Stimulated activated CD8-positive, alpha-beta memory T cell treated with anti-CD3 and anti-CD28 coated beads, Interleukin-7, amount 100 ng/mL, for 4 hours (primary cell): ENCODE results near the gene CDH4.

Experiments
- DNase-seq, 2 donors: peaks; one replicate each; pipeline ENCODE4 v3.0.0-alpha.2; 2020; ENCODE audit warnings: low read depth in 2 of 2

CDH4 gene

DNA sequence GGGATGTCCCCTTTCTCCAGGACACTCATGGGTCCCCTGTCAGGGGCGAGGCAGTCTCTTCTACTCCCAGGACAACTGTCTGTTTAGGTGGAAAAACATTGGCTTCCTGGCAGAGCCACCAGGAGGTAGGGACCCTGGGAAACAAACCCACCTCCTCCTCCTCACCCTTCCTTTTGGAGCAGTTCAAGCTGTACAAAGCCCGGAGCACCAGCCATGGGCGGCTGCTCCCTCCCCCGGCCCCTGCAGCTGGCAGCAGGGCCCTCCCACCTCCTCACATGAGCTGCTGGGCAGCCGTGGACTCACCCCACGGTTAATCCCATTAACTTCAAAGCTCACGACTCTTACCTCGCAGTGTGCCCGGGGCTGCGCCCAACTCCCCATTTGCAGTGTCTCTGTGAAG lies 48.6 kb downstream of the CDH4 start:
- DNase-seq = no peak

DNA sequence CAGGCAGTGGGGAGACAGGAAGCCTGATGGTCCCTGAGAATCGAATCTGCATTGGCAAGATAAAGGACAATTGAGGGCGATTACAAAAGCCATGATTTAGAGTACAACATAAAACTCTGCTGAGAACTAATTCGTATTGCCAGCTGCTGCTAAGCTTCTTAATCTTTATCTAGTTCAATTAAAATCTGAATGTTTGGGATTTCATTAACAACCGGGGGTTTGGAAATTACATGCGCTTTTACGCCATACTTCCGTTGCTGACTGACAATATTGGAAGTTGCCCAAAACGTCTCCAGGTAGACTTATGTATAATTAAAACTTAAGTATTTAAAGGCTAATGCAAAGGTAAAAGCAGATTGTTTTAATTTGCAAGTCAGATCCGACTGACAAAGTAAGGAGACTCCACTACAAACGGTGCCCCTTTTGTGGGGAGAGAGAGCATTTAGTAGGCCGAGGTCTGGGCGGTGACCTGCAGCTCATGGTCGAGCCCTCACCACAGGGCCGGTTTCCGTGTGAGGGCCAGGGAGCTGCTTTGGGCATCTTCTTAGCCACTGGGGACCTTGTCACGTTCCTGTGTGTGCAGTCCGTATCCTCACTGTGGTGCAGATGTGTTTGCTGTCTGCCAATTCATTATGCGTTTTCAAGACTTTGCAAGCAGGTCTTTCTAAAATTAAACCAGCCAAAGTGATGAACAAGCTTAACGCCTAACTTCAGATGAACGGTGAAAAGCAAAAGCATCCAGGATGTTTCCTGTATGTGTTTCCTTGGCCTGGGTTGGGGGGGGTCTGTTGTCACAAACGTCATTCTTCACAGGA lies 49.9 kb downstream of the CDH4 start:
- DNase-seq = no peak

DNA sequence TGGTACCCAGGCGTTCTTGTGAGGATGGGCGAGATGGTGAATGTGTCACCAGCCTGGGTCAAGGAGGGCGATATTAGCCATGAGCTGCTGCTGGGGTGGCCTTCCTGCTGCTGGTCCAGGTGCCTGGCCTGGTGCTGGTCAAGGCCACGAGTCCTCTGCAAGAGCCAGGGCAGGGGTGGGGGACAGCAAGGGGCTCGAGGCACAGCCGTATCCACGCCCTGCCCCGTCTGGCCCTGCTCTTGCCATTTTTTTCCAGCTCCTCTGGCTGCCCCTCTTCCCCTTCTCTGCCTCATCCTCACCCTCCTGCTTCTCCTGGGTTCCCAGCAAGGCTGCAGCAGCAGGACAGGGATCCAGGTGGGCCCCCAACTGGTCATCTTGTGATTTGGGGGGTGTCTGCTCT lies 51.2 kb downstream of the CDH4 start:
- DNase-seq = no peak

DNA sequence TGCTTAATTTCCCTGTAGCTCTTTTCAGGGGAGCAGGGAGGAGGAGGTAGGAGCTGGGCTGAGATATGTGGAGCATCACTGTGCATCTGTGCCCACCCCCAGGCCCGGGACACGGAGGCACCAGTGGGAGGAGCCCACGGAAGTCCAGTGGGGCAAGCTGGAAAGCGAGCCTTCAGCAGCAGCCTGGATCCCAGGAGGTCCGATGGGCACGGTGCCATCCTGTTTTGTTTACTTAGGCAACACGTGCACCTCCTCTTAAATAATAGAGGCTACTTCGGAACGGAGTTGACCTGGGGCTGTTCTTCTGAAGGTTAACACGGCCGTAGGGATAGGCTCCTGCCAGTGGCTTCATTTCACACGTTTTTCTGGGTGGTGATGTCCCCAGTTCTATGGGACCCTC lies 51.6 kb downstream of the CDH4 start:
- no peak for DNase-seq

DNA sequence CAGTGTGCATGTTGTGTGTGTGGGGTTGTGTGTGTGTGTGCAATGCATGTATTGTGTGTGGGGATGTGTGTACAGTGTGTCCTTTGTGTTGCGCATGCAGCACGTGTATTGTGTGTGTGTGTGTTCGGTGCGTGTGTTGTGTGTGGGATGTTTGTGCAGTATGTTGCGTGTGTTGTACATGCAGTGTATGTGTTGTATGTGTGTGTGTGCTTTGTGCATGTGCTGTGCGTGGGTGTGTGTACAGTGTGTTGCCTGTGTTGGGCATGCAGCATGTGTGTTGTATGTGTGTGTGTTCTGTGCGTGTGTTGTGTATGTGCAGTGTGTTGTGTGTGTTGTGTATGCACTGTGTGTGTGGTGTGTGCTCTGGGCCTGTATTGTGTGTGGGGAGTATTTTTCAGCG lies 52.7 kb downstream of the CDH4 start:
- DNase-seq = no peak

DNA sequence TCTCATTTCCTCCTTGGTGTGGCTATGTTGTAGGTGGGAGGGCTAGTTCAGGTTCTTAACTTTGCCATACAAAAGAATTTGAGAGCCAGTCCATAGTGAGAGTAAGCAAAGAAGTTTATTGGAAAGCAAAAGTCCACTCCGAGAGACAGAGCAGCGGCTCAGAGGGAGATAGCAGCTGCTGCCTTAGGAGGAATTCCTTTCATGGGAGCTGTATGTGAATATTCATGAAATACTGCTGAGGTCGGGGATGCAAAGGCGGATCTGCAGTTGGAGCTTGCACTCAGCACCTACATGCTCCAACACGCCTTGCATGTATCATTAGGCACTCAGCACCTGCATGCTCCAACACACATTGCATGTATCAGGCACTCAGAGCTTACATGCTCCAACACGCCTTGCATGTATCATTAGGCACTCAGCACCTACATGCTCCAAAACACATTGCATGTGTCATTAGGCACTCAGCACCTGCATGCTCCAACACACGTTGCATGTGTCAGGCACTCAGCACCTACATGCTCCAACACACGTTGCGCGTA lies 54.9 kb downstream of the CDH4 start:
- DNase-seq = no peak

DNA sequence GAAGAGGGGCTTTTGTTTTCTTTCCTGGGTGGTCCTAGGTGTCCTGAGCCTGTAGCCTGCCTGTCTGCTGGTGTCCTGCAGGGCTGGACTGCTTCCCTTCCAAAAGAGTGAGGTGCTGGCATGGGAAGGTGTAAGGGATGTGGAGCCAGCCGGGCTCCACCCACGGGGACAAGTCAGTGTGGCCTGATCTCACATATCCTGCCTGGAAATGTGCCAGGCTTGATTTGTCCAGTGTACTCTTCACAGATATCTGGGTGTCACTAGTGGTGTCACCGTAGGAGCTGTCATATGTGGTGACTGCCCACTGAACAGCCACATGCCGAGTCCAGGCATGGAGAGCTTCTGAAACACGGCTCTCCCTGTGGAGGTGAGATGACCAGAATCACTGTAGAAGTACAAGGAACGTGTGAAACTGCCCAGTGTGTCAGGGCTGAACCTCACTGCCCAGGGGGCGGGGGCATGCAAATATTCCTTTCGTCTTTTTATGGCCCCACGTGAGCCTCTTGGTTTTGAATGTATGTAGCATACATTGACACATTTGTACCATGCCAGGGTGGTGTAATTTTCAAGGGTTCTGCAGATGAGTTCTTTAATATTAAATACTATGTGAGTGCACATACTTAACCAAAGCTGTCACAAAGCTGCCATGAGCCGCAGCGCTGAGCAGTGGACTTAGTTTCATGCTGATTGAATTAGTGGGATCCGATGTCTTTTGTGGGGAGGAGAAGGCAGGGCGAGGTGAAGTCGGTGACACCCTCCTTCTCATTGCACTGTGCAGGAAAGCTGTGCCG lies 55.8 kb downstream of the CDH4 start:
- no peak for DNase-seq

DNA sequence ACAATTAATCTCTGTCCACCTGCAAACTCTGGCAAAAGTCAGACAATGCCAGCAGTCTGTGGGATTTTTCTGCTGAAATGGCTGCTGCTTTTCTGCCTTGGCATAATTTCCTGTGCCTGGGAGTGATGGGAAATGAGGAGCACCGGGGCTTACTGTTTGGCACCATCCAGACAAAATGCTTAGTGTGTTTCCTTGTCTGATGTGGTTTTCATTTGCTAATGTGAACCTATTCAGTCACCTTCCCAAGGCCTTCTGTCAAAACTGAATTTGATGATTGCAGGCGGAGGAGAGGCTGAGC lies 56.4 kb downstream of the CDH4 start:
- DNase-seq = no peak

DNA sequence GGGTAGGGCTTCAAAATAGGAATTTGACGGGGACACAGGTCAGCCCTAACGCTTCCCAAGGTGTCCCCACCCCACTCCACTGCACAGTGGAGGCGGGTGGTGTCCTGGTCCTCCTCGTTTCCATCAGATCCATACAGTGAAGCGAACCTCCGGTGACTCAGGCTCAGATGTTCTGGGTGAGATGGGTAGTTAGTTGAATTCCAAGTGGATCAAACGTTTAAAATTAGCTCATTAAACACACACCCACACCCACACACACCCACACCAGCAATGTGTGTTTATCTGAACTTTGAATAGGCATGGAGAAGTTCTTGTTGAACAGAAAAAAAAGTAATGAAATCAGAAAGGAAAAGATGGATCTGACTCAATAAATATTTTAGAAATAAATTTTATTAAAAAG lies 58.9 kb downstream of the CDH4 start:
- no peak for DNase-seq

DNA sequence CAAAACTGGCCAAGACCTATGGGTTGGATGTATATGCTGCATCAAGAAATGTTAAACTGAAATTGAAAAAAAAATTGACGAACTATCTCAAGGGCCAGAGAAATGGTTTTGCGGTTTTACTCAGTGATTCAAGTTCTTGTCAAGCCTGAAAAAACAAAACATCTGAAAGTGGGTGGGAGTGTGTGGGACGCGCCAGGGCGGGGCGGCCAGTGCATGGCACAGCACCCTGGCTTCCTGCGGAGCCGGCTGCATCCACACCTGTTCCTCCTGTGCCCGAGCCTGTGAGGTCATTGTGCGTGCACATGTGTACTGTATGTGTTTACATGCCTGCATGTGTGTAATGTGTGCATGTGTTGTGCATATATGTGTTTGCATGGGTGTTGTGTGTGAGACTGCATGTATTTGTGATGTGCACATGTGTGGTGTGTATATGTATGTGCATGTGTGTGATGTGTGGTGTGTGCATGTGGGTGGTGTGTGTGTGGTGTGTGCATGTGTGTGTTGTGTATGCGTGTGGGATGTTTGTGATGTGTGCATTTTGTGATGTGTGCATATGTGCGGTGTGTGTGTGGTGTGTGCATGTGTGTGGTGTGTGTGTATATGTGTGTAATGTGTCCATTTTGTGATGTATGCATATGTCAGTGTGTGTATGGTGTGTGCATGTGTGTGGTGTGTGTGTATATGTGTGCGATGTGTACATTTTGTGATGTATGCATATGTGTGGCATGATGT lies 59.8 kb downstream of the CDH4 start:
- no peak for DNase-seq

DNA sequence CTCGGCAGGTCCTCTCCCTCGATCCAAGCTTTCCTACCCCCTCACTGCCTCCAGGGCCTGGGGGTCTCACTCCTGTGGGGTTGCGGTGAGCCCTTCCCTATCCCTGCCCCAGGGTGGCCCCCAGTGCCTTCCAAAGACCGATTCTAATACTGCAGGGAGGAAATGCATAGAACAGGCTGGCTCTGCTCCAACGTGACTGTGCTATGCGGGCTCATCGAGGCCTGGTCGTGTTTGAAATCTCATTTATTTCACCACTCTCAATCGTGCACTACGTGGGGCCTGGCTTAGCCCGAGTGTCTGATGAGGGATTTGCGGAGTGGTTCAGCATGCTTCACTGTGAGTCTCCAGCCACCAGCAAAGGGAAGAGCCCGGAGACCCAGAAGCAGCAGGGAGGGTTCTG lies 60.9 kb downstream of the CDH4 start:
- no peak for DNase-seq

DNA sequence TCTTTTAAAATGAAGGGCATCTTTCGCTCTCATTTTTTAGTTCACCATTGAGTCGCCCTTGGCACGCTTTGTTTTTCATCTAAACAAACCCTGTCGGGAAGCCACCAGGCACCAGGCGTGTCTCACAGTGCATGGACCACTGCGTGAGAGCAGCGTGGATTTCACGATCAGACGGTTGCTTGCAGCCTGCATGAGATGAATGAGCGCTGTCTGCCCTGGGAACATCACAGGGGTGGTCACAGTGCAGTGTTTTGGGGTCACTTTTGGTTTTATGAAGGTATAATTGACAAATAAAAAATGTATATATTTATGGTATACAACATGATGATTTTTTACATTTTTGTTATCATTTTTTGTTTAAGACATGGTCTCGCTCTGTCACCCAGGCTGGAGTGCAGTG lies 61.3 kb downstream of the CDH4 start:
- DNase-seq = no peak

DNA sequence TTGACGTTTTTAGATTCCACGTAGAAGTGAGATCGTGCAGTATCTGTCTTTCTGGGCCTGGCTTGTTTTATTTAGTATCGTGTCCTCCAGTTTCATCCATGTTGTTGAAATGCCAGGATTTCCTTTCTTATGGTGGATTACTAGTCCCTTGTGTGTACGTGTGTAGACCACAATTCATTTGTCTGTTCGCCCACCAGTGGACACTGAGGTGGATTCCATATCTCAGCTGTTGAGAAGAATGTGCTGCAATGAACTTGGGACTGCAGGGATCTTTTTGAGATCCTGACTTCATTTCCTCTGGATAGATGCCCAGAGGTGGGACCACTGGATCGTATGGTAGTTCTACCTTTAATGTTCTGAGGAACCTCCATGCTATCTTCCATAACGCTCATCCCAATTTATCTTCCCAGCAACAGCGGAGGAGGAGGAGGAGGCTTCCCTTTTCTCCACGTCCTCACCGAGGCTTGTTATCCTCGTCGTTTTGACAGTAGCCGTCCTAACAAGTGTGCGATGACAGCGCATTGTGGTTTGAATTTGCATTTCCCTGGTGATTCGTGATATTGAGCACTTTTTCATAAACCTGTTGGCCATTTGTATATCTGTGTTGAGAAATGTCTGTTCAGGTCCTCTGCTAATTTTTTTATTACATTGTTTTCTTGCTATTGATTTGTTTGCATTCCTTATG lies 62.4 kb downstream of the CDH4 start:
- DNase-seq = no peak

DNA sequence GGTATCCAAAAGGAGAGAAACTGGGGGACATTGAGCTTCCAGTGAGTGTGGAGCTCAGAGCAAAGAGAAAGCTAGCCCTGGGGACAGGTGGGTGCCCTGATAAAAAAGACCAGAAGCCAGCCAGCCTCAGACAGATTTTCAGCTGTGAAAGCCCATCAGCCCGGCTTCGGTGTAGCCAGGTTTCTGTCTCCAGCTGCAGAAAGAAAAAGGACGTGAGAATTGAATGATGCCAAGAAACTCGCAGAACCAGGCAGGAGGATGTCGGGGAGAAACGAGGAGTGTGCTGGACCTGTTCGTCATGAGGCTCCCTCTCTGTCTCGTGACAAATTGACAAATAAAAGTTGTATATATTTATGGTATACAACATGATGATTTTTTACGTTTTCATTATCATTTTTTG lies 63.3 kb downstream of the CDH4 start:
- DNase-seq = no peak

DNA sequence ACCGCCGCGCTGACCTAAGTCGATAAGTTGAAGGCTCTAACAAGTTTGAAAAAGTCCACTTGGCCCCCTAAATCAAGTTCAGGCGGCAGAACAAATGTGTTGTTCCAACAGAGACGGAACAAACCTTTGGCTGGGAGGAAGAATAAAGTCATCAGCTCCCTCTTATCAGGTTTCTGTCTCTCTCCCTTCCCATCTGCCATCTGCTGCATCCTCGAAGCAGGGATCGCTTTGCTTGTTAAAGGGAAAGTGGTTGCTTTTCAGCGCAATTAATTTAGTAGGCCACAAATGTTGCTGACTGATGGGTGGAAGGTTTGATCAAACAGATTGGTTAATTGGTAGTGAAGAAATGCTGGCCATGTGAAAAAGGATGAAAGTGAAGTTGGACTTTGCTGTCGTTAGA lies 64.3 kb downstream of the CDH4 start:
- no peak for DNase-seq

DNA sequence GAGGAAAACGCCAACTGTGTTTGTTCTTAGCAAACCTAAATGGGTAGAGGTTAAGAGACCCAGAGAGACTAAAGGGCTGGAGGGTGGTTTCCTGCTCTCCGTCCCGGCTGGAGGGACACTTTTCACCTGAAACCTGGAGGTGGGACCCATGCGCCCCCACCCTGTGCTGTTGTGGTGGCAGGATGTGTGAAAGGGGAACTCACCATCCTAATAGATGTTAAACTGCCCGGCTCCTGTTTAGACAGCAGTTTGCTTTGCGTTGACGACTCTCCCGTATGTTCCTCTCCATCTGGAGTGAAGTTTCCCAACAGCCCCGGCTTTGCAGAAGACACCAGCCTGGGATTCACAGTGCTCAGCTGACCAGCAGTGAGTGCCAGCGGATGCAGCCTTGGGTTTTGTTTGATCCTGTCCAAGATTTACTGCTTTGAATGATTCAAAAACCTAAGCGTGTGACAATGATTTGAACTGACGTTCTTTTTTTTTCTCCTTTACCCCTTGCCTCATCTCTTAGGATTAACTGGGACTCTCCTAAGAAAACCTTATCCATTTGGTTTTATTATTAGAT lies 66.0 kb downstream of the CDH4 start:
- no peak for DNase-seq

DNA sequence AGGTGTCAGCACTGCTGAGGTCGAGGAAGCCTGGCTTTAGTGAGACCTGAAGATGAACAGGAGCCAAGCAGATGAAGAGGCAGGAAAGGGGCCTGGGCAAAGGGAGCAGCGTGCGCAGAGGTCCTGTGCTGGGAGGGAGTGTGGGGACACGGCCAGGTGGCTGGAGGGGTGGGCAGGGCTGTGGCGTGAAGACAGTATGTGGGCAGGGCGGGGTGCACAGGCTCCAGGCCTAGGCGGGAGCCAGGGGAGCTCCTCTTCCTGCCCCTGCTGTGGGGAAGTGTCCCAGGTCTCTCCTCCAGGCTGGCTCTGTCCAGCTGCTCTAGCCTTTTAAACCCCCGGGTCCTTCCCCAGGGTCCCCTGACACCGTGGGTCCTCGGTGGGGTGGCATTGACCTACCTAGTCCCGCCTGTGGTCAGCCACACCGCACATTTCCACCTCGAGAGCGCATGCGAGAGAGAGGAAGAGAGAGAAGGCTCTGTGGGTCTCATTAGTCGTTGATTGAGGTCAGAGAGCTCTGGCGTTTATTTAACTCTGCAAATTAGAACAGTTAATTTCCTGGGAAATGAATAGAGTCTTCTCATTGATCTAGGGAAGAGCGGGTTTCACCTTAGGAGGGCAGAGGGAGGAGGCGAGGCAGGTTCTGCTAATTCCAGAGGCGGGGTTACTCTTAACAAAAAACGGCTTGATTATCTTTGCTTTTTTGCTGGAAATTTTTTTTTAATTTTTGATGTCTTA lies 68.8 kb downstream of the CDH4 start:
- no peak for DNase-seq

DNA sequence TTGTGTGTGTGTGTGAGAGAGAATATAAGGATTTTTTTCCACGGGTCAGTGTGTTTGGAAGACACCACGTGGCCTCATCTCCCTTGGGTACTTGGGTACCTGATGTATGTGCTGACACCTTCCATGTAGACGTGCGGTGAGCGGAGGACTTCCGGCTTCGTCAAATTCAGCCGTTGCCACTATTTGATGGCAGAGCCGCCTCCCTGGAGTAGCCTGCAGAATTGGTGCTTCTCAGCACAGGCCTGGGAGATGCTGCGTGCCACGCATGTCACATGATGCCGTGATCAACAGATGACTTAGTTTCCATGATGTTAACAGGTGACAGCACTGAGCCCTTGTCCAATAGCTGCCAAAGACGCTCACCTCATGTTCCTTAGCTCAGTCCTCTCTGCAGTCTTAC lies 69.4 kb downstream of the CDH4 start:
- DNase-seq = no peak

DNA sequence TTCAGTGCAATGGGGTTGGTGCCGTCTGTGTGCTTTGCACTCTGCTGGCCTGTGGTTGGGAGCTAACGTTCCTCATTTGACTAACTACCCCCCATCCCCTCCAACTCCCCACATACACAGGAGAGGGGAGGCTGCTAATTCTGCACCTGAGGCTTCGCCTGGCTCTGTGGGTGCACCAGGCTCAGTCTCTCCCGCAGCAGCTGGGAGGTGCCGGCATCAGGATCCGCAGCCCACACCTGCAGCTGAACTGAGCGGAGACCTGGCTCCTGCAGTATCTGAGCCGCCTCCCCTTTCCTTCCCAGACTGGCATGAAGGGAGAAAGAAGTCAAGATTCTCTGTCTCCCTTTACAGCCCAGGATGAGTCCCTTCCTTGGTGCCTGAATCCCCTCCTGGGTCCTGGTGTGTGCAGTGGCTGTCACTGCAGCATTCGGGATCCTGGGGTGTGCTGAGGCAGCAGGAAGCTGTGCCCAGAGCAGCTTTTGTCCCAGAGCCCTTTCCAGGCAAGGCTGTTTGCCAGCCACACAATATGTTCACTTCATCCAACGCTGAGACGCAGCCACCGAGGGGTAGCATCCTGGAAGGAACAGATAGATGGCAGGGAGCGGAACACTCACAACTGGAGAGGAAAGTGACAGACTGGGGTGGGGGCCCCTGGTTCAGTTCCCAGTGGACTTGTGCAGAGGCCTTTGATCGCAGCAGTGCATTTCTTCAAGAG lies 70.2 kb downstream of the CDH4 start:
- no peak for DNase-seq

DNA sequence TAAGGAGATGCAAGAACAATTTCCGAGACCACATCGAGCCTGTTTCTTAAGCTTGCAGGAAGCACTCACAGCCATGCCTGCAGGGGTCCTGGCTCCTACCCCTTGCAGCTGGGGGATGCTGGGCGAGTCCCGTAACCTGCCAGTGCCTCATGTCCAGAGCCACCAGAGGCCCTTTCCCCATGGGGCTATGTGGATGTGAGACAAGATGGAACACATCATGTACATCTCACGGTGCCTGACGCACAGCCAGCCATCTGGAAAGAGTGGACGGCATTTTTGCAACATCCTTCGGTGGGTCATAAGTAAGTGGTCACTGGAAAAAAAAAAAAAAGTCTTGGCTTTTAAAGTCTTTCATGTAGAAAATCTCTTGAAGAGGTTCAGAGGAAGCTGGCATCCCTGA lies 72.8 kb downstream of the CDH4 start:
- no peak for DNase-seq
